CMK (cell line): ENCODE results near the gene PMM2.
"Not testable (repeated sequence)": the region's sequence is repeated elsewhere in the genome, so short reads cannot be mapped to it uniquely, and the experiment has no call there.

Experiments used
- DNase-seq: peaks from one replicate; pipeline ENCODE4 v3.0.0-alpha.2; 2010; ENCODE audit warnings: low read depth

PMM2 gene

GRCh38 chr16:8818504-8819270, 21.0 kb downstream of the PMM2 start:
- DNase-seq, result no peak

- DNase-seq, result no peak
Observed at GRCh38 chr16:8819411-8820034, 21.9 kb downstream of the PMM2 start.

- DNase-seq, result no peak
Observed at GRCh38 chr16:8822403-8822802, 24.8 kb downstream of the PMM2 start.

DNA sequence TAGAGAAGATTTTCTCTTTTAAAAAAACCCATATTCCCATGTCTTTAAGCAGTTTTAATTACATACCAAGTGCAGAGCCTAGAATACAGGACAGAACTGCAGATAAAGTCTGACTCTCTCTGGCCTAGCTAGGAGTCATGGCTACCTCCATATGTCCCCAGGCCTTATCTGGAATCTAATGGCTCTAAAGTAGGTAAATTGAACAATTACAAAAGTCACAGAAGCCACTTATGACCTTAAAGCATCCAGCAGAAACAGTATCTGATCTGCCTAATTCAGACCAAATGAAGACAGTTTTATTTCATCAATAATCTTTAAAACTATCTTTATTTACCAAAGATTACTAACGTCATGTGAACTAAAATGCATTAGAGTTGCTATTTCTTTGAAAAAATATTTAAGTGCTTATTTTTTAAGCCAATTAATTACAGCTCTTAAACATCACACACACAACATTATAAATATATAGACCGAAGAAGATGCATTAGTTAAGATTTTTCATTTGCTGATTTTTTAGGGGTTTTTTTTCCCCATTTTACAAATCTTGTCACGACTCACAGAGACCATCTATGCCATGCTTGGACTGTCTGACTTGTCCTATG, 28.7 kb downstream of the PMM2 start:
- no peak for DNase-seq

DNA sequence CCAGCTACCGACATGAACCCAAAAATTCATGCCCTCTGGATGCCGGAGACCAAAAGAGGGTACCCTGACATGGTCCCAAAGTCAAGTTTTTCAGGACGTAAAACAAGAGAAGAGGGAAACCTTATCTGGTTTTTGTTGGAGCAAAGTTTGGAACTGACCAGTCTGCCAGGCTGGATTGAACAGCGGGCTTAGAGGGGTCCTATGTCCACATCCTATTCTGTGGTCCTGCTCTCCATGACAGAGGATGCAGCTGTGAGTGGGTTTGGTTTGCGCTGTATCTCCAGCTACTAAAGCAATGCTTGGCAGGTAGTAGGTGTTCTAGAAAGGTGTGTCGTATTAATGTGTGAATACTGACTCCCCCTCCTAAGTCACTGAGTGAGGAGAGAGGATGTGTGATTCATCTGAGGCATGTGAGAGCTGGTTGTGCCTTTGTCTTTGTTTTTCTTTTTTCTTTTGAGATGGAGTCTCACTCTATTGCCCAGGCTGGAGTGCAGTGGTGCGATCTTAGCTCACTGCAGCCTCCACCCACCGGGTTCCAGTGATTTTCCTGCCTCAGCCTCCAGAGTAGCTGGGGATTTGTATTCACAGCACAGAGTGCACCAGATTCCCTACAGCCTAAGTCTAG, 31.0 kb downstream of the PMM2 start:
- DNase-seq, result no peak

- DNase-seq, result no peak
Observed at GRCh38 chr16:8831450-8831849, 33.8 kb downstream of the PMM2 start.

- no peak for DNase-seq
Observed at GRCh38 chr16:8831871-8832716, 34.5 kb downstream of the PMM2 start.

DNA sequence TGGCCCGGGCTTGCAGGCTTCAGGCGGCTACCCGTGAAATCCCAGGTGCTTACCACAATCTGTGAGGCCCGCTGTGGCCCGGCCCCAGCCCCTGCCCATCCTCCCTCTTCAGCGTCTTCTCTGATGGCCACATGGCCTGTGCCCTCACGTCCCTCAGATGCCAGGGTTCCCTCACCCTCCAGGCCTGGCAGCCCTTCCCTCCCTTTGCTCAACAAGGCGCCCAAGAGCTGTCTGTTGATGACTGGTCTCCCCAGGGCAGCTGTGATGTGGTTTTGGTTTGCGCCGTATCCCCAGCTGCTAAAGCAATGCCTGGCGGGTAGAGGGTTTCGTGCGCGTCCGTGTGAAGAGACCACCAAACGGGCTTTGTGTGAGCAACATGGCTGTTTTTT, 35.1 kb downstream of the PMM2 start:
- DNase-seq, result no peak

- not testable (repeated sequence) for DNase-seq
Observed at GRCh38 chr16:8836797-8837196, 39.2 kb downstream of the PMM2 start.

GRCh38 chr16:8837594-8837993, 40.0 kb downstream of the PMM2 start:
- not testable (repeated sequence) for DNase-seq

- DNase-seq, result not testable (repeated sequence)
Observed at GRCh38 chr16:8842016-8842415, 44.4 kb downstream of the PMM2 start.

DNA sequence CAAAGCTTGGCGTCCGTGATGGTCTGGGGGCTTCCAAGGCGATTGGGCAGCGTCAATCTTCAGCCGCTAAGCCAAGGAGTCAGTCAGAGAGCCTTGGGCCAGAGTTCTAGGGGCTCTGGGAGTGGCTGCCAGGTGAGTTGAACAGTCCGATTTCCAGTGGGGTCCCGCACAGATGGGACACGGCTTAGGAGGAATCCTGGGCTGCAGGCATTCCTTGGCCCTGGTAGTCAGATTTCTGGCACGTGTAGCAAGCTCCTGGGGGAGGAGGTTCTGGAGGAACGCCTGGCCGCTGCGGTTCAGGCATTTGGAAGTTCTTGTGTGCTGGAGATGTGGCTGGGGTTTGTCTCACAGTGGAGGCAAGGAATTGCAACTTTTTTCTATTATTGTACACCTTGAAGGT, 45.7 kb downstream of the PMM2 start:
- DNase-seq, result not testable (repeated sequence)

GRCh38 chr16:8845699-8846298, 48.2 kb downstream of the PMM2 start:
- DNase-seq, result no peak

DNA sequence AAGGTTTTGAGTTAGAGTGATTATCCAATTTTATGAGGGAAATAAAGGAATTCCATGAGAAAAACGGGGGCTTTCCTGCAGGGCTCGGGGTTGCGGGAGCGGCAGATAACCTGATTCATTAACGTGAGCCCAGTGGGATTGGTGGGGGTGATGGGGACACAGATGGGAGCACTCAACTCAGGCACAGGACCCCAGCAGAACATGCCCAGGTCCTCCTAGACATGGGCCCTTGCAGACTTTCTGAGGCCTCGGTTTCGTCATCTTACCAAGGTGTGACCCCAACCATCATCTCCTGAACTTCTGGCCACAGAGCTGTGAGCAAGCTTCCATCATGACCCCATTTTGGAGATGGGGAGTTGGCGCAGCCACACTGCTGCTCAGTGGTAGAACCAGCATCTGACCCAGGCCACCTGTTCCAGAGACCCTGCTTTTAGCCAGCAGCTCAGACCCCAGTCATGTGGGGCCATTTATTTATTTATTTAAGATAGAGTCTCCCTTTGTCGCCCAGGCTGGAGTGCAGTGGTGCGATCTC, 48.8 kb downstream of the PMM2 start:
- DNase-seq, result no peak

DNA sequence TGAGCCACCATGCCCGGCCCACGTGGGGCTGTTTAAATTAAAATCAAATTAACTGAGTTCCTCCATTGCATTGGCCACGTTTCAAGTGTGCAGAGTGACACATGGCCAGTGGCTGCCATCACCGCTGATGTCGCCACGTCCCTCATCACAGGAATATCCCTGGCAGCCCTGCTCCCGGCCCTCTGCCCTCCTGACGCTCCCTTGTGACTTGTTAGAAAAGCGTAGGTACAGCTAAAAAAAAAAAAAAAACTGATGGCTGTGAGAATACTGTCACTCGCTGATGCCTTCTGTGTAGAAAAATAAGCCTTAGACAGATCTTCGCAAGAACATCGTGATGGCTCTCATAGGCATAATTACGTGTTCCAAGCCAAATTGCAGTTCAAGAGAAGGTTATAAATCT, 49.5 kb downstream of the PMM2 start:
- DNase-seq, result no peak

GRCh38 chr16:8847623-8848022, 50.0 kb downstream of the PMM2 start:
- DNase-seq, result no peak

DNA sequence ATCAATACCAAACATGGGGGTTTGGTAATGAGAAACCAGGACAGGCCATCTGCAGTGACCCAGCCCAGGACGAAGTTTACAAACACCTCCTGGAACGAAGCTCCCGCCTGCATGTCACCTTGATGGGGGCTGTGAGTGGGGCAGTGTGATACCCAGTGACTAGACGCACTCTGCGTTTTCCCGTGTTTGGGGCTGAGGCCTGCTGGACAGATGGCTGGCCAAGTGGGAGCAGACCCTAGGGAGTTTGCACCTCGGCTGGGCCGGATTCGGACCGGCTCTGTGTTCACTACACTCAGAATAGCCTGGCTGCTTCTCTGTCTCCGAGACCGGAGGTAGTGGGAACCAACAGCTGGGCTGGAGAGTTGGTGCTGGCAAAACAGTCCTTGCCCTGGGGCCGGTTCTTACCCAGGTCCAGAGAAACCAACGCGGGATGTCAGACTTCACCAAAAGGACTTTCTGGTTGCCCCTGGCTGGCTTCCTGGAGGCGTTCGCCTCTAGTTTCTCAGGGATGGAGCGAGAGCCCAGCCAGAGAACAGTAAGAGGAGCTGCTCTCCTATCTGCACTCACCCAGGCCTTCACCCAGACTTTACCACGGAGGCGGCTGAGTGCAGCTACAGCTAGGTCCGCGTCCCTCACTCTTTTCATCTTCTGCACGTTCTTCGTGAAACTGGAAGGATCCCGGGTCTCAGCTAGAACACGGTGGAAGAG, 50.7 kb downstream of the PMM2 start:
- DNase-seq, result no peak

DNA sequence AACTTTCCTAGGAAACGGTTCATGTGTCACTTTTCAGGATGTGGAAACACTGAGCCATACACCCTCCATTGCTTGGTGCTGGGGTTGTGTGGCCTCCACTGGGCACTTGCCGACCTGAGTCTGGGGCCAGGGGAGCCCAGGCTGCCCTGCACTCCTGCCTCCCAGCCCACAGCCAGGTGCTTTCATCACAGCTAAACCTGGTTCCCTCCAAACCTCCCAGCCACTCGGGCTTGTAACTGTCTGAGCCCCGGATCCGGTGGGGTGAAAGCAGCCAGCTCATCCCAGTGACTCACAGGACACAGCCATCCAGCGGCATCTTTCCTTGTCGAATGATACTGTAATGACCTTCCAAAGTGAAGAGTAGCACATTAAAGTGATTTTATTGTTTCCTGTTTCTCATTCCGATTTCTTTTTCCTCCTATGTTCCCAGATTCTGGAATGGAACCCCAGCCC, 51.3 kb downstream of the PMM2 start:
- no peak for DNase-seq

GRCh38 chr16:8849411-8850011, 51.9 kb downstream of the PMM2 start:
- no peak for DNase-seq

GRCh38 chr16:8850279-8850885, 52.7 kb downstream of the PMM2 start:
- DNase-seq, result no peak
